Stomach (tissue), 9 donors: ENCODE data around the gene EFCC1. TPM values are rescaled to one million over a fixed set of nuclear protein-coding genes. Genes with fewer than 3 reads are reported as not detected.

ENCODE experiments used
- DNase-seq, 2 donors: peaks; one replicate each; pipeline versions ENCODE4 v3.0.0 to v3.0.0-alpha.2; 2013 to 2019
- H3K27ac ChIP-seq, 5 donors: fragments of 200-600 bp in 4 of 5; sonication (generic) in 4 of 5; one replicate each; pipeline ENCODE4 v1.5.1; 2013 to 2019; ENCODE audit warnings: mild to moderate bottlenecking in 1 of 5, moderate library complexity in 1 of 5
- H3K27me3 ChIP-seq, 3 donors: fragments of 200-600 bp; sonication (generic); one replicate each; pipeline ENCODE4 v1.5.1; 2017 to 2019; ENCODE audit warnings: mixed run types in 1 of 3
- H3K36me3 ChIP-seq, 4 donors: fragments of 200-600 bp; sonication (generic); 1 replicate in 3 of 4; 2 replicates in 1 of 4; pipeline ENCODE4 v1.5.1; 2016 to 2019
- H3K4me1 ChIP-seq, 4 donors: fragments of 200-600 bp; sonication (generic); one replicate each; pipeline ENCODE4 v1.5.1; 2016 to 2019
- H3K4me3 ChIP-seq, 4 donors: fragments of 200-600 bp; sonication (generic) in 3 of 4; one replicate each; pipeline ENCODE4 v1.5.1; 2016 to 2019; ENCODE audit warnings: mild to moderate bottlenecking in 1 of 4
- H3K9me3 ChIP-seq, 4 donors: fragments of 200-600 bp; sonication (generic); one replicate each; pipeline ENCODE4 v1.5.1; 2016 to 2019
- CTCF ChIP-seq, 7 experiments: fragments of 450-650 bp in 4 of 7; fragments of 200-600 bp in 3 of 7; sonication (generic) in 3 of 7; IDR thresholded peaks; one replicate each; pipeline ENCODE4 v1.5.1; 2016 to 2019; ENCODE audit warnings: antibody characterized with exemption in 7 of 7, control low read depth in 2 of 7, mild to moderate bottlenecking in 1 of 7
- EP300 ChIP-seq: sonication (generic); formaldehyde crosslinking; IDR thresholded peaks from one replicate; pipeline ENCODE4 v1.6.1; 2017; ENCODE audit warnings: antibody characterized with exemption
- POLR2A ChIP-seq, 4 donors: fragments of 450-650 bp; IDR thresholded peaks; one replicate each; pipeline ENCODE4 v1.6.1; 2016; ENCODE audit warnings: antibody characterized with exemption in 4 of 4, control low read depth in 2 of 4, mild to moderate bottlenecking in 1 of 4, moderate library complexity in 1 of 4
- POLR2AphosphoS5 ChIP-seq, 3 donors: sonication (generic); formaldehyde crosslinking; IDR thresholded peaks; one replicate each; pipeline ENCODE4 v1.6.1; 2016; ENCODE audit warnings: antibody characterized with exemption in 3 of 3
- WGBS, 5 donors: extraction: QIAGEN DNeasy Blood & Tissue Kit in 3 of 5; methylation state at CpG; one replicate each; pipeline versions ENCODE4 v1.1.5 to v1.1.7; 2013 to 2018; 5-methylcytosine and 5-hydroxymethylcytosine counted together
- intact Hi-C: fragments of 100-400 bp; cut with DNase I; formaldehyde crosslinking; loops from one replicate; pipeline ENCODE4 v1.15.1; 2023; ENCODE audit warnings: low total_unique reads
- polyA plus RNA-seq, 3 donors: library from polyadenylated mRNA; stranded (reverse); fragments of 200-250 nt; gene quantifications; one replicate each; pipeline ENCODE4 v1.2.3, GENCODE V29; 2013
- total RNA-seq, 5 donors: library from RNA; depleted of rRNA; stranded (reverse); fragments of >200 nt; gene quantifications; one replicate each; pipeline versions ENCODE4 v1.1.0 to v1.2.3, GENCODE V29; 2014 to 2016
- donor health status: healthy with polysubstance abuse.
- donor health status: Bipolar disorder and iron deficiency.
- donor health status: healthy.

Gene EFCC1
- total and polyA plus RNA-seq, 8 donors, result 1.0 to 13.9 (median 9.2) TPM

GRCh38 chr3:129015388-129016105 lies 14.4 kb downstream of the EFCC1 start:
- Histone ChIP-seq H3K36me3 (no peaks in the 10 kb centered on the region), H3K4me1 (peaks cover 13 to 32% (median 27%) of the 10 kb centered on the region in 4 donors), H3K4me3 (no peak overlapping the region), H3K27ac (peak overlapping the region; percentile 45 to 70 (median 67)), H3K27me3 (no peaks in the 10 kb centered on the region), H3K9me3 (no peaks in the 10 kb centered on the region)
- DNase-seq, result peak in 1 of 2 donors; percentile 73
- WGBS, 5 donors, result 66 to 77% (median 74%) methylated on average over 19 of the region's 19 CpGs
- intact Hi-C loops, result no loop called here
- no peak for TF ChIP-seq EP300
- no peak for TF ChIP-seq CTCF (IDR thresholded peaks at IDR 0.05)
- TF ChIP-seq POLR2A (IDR thresholded peaks at IDR 0.05), result no peak

GRCh38 chr3:129016356-129016719 lies 15.2 kb downstream of the EFCC1 start:
- H3K4me1 ChIP-seq, result peaks cover 13 to 35% (median 29%) of the 10 kb centered on the region in 4 donors
- intact Hi-C loops, result no loop called here
- no peaks in the 10 kb centered on the region for H3K36me3 ChIP-seq
- no peaks in the 10 kb centered on the region for H3K9me3 ChIP-seq
- no peaks in the 10 kb centered on the region for H3K27me3 ChIP-seq
- no peak overlapping the region for H3K4me3 ChIP-seq
- peak; percentile 63 to 88 for DNase-seq
- 10 to 49% (median 20%) methylated on average over 6 of the region's 6 CpGs for WGBS, 5 donors
- TF ChIP-seq EP300 (no peak), POLR2AphosphoS5 (IDR thresholded peaks at IDR 0.05) (no peak), POLR2A (IDR thresholded peaks at IDR 0.05) (no peak), CTCF (IDR thresholded peaks at IDR 0.05) (peak in 2 of 7 experiments; percentile 12 to 13)
- peak overlapping the region; percentile 45 to 70 (median 67) for H3K27ac ChIP-seq

GRCh38 chr3:129016720-129017483 lies 15.8 kb downstream of the EFCC1 start:
- Histone ChIP-seq H3K27me3 (no peaks in the 10 kb centered on the region), H3K27ac (peak overlapping the region; percentile 45 to 70 (median 67)), H3K4me1 (peaks cover 13 to 40% (median 31%) of the 10 kb centered on the region in 4 donors), H3K36me3 (no peaks in the 10 kb centered on the region), H3K9me3 (no peaks in the 10 kb centered on the region), H3K4me3 (no peak overlapping the region)
- DNase-seq, result peak in 1 of 2 donors; percentile 68
- TF ChIP-seq CTCF (IDR thresholded peaks at IDR 0.05) (no peak), EP300 (no peak), POLR2AphosphoS5 (IDR thresholded peaks at IDR 0.05) (no peak), POLR2A (IDR thresholded peaks at IDR 0.05) (no peak)
- 70 to 79% (median 77%) methylated on average over 12 to 14 of the region's 14 CpGs for WGBS, 5 donors
- intact Hi-C loops, result no loop called here

- Histone ChIP-seq H3K9me3 (no peaks in the 10 kb centered on the region), H3K4me1 (peaks cover 13 to 45% (median 34%) of the 10 kb centered on the region in 4 donors), H3K27me3 (no peaks in the 10 kb centered on the region), H3K27ac (peak overlapping the region; percentile 28 to 70 (median 67)), H3K4me3 (no peak overlapping the region), H3K36me3 (no peaks in the 10 kb centered on the region)
- 52 to 69% (median 65%) methylated on average over 7 of the region's 7 CpGs for WGBS, 5 donors
- no peak for DNase-seq
- intact Hi-C loops, result no loop called here
- no peak for TF ChIP-seq POLR2A (IDR thresholded peaks at IDR 0.05)
- no peak for TF ChIP-seq CTCF (IDR thresholded peaks at IDR 0.05)
- TF ChIP-seq EP300, result no peak
- TF ChIP-seq POLR2AphosphoS5 (IDR thresholded peaks at IDR 0.05), result no peak
Measured at GRCh38 chr3:129017484-129017899, 16.4 kb downstream of the EFCC1 start.
